Right ventricle myocardium superior (tissue), 1 donor: Measurements from ENCODE around the gene IGFALS. TPM values are rescaled to one million over a fixed set of nuclear protein-coding genes. Genes with fewer than 3 reads are reported as not detected.
"Not testable (repeated sequence)": the region's sequence is repeated elsewhere in the genome, so short reads cannot be mapped to it uniquely, and the experiment has no call there.

Source experiments
- ATAC-seq: fragments of 200-7000 bp; cut with Tn5 transposase; one replicate; pipeline ENCODE4 v1.9.1; 2020; ENCODE audit warnings: mild to moderate bottlenecking; ENCODE audit not compliant: poor library complexity
- DNase-seq: peaks from one replicate; pipeline ENCODE4 v3.0.0-alpha.2; 2020
- intact Hi-C: fragments of 100-400 bp; cut with DNase I; formaldehyde crosslinking; loops from one replicate; pipeline ENCODE4 v1.11.2; 2022
- total RNA-seq: library from RNA; stranded (reverse); fragmentation: NEBNext Ultra II Directional; extraction: Animal tissue kit (Norgen Biotek cat#: 25700); gene quantifications from one replicate; pipeline ENCODE4 v1.2.1, GENCODE V29; 2021
- donor health status: DM: no; HTN: yes; CAD: no; lungs with severe emphysema.

The IGFALS gene
- total RNA-seq, 1 donor from 2014 or later: 0.11 TPM

- no peak for ATAC-seq
- intact Hi-C loops: no loop called here
- no peak for DNase-seq
These were observed 26.1 kb upstream of the IGFALS start for GRCh38 chr16:1819611-1820010.

- no peak for ATAC-seq
- DNase-seq: no peak
- intact Hi-C loops: no loop called here
These were observed 25.5 kb upstream of the IGFALS start for GRCh38 chr16:1818873-1819525.

GRCh38 chr16:1818204-1818872 is 24.8 kb upstream of the IGFALS start:
- intact Hi-C loops: no loop called here
- ATAC-seq: no peak
- DNase-seq: no peak

GRCh38 chr16:1817716-1818115 is 24.2 kb upstream of the IGFALS start:
- no peak for DNase-seq
- ATAC-seq: no peak
- intact Hi-C loops: no loop called here

GRCh38 chr16:1817276-1817589 is 23.7 kb upstream of the IGFALS start:
- ATAC-seq (no peak), DNase-seq (no peak)
- intact Hi-C loops: no loop called here

- intact Hi-C loops: no loop called here
- ATAC-seq (no peak), DNase-seq (no peak)
These were observed 23.1 kb upstream of the IGFALS start for GRCh38 chr16:1816396-1817275.

GRCh38 chr16:1815461-1815860 is 22.0 kb upstream of the IGFALS start:
- DNase-seq (no peak), ATAC-seq (no peak)

GRCh38 chr16:1812732-1813163 is 19.2 kb upstream of the IGFALS start:
- DNase-seq (peak; percentile 85), ATAC-seq (peak; percentile 93)
- intact Hi-C loops: no loop called here

More at GRCh38 chr16:1815461-1815860, 22.0 kb upstream of the IGFALS start:
- intact Hi-C loops: no loop called here

GRCh38 chr16:1810536-1810935 is 17.0 kb upstream of the IGFALS start:
- ATAC-seq (no peak), DNase-seq (no peak)
- intact Hi-C loops: no loop called here

GRCh38 chr16:1810106-1810505 is 16.6 kb upstream of the IGFALS start:
- intact Hi-C loops: no loop called here
- DNase-seq: no peak
- no peak for ATAC-seq

GRCh38 chr16:1809281-1809801 is 15.8 kb upstream of the IGFALS start:
- no peak for ATAC-seq
- intact Hi-C loops: no loop called here
- DNase-seq: no peak

GRCh38 chr16:1808691-1809090 is 15.2 kb upstream of the IGFALS start:
- ATAC-seq: no peak
- intact Hi-C loops: no loop called here
- DNase-seq: no peak

- DNase-seq (no peak), ATAC-seq (no peak)
- intact Hi-C loops: no loop called here
These were observed 14.1 kb upstream of the IGFALS start for GRCh38 chr16:1807626-1808025.

- intact Hi-C loops: no loop called here
- DNase-seq: no peak
- no peak for ATAC-seq
These were observed 7.2 kb upstream of the IGFALS start for GRCh38 chr16:1800701-1801100.

GRCh38 chr16:1799263-1799662 is 5.8 kb upstream of the IGFALS start:
- intact Hi-C loops, ATAC-seq, DNase-seq: not testable (repeated sequence)

- intact Hi-C loops: no loop called here
- no peak for ATAC-seq
- no peak for DNase-seq
These were observed 1.6 kb upstream of the IGFALS start for GRCh38 chr16:1794908-1795666.

GRCh38 chr16:1794221-1794871 is 841 bp upstream of the IGFALS start:
- ATAC-seq: no peak
- intact Hi-C loops: no loop called here
- no peak for DNase-seq

GRCh38 chr16:1792836-1793577 is 498 bp downstream of the IGFALS start:
- DNase-seq (no peak), ATAC-seq (no peak)
- intact Hi-C loops: no loop called here
